GM06990 (cell line): ENCODE data around the gene CSNK1G2.

Source experiments
- DNase-seq: peaks from one replicate; pipeline ENCODE4 v3.0.0-alpha.2; 2011; ENCODE audit not compliant: insufficient read length; ENCODE audit errors: extremely low read depth
- H3K27me3 ChIP-seq: replicated peaks from 2 replicates; pipeline ENCODE4 v1.6.0; 2011; ENCODE audit warnings: low read length; ENCODE audit not compliant: control insufficient read depth, insufficient read depth
- H3K36me3 ChIP-seq: 2 replicates; pipeline ENCODE4 v1.5.1; 2011; ENCODE audit warnings: low read length; ENCODE audit not compliant: control insufficient read depth, insufficient read depth
- H3K4me3 ChIP-seq: replicated peaks from 2 replicates; pipeline ENCODE4 v1.5.1; 2011; ENCODE audit warnings: low read depth, mild to moderate bottlenecking, control low read depth, low read length
- CTCF ChIP-seq: IDR thresholded peaks from 2 replicates; pipeline ENCODE4 v1.5.1; 2011; ENCODE audit warnings: low read length, control low read depth, mild to moderate bottlenecking, inconsistent platforms; ENCODE audit not compliant: insufficient read depth, poor library complexity, severe bottlenecking

The CSNK1G2 gene

DNA sequence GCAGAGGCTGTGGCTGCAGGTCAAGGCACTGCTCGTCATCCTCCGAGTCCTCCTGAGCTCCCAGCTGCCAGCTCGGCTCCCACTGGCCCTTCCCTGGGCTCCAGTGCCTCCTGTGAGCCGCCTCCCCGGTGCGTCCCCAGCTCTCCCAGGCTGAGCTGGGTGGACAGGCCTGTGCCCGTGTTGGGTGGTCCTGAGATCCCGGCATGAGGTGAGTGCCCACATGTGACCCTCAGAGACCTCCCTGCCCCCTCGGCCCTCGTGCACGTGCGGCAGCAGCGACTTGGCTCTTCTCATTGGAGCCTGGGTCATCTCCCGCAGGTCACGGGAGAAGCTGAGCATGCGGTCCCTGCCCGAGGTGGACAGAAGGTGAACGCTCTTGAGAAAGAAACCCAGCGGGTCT is 20.3 kb upstream of the CSNK1G2 start:
- Histone ChIP-seq H3K4me3 (no peak overlapping the region), H3K27me3 (no peaks in the 10 kb centered on the region), H3K36me3 (peaks cover 31% of the 10 kb centered on the region)
- TF ChIP-seq CTCF = no peak
- no peak for DNase-seq

- no peak for TF ChIP-seq CTCF
- H3K36me3 ChIP-seq = peaks cover 32% of the 10 kb centered on the region
- no peak overlapping the region for H3K4me3 ChIP-seq
- DNase-seq = no peak
- no peaks in the 10 kb centered on the region for H3K27me3 ChIP-seq
Observed at GRCh38 chr19:1921326-1921725, 19.6 kb upstream of the CSNK1G2 start.

DNA sequence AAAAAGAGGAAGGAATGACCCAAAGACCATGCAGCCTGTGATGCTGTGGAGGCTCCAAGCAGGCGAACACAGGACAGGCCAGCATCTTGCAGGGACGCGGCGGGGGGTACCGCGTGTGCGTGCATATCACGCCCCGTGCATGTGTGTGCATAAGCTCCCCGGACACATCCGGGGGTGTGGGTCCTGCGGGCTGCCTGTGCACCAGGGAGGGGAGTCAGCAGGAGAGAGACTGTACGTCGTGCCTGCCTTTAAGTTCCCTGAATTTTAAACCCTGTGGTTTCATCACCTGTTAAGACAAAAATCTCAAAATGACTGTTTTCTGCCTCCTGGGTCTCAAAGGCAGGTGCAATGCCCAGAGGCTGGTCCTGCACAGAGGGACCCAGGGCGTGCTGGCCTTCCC is 19.1 kb upstream of the CSNK1G2 start:
- Histone ChIP-seq H3K27me3 (no peaks in the 10 kb centered on the region), H3K36me3 (peaks cover 32% of the 10 kb centered on the region), H3K4me3 (no peak overlapping the region)
- no peak for DNase-seq
- TF ChIP-seq CTCF = no peak

GRCh38 chr19:1922803-1923202 is 18.2 kb upstream of the CSNK1G2 start:
- TF ChIP-seq CTCF = no peak
- no peak for DNase-seq
- Histone ChIP-seq H3K4me3 (no peak overlapping the region), H3K36me3 (peaks cover 29% of the 10 kb centered on the region), H3K27me3 (no peaks in the 10 kb centered on the region)

GRCh38 chr19:1923319-1923718 is 17.7 kb upstream of the CSNK1G2 start:
- Histone ChIP-seq H3K27me3 (no peaks in the 10 kb centered on the region), H3K4me3 (no peak overlapping the region), H3K36me3 (peaks cover 24% of the 10 kb centered on the region)
- no peak for DNase-seq
- TF ChIP-seq CTCF = no peak

- DNase-seq = no peak
- Histone ChIP-seq H3K36me3 (peaks cover 21% of the 10 kb centered on the region), H3K27me3 (no peaks in the 10 kb centered on the region), H3K4me3 (no peak overlapping the region)
- TF ChIP-seq CTCF = no peak
Observed at GRCh38 chr19:1924320-1924961, 16.5 kb upstream of the CSNK1G2 start.
